ENCODE measurements around the gene ZGPAT. TPM values are rescaled to one million over a fixed set of nuclear protein-coding genes. Genes with fewer than 3 reads are reported as not detected.

The ZGPAT gene
- total RNA-seq, 1 experiment from 2014 or later = 69.3 TPM

- Mint-ChIP-seq H3K27me3 (ENCODE audit: insufficient read depth, unreplicated experiment) (no peaks in the 10 kb centered on the region), H3K27ac (ENCODE audit: unreplicated experiment) (no peak overlapping the region), H3K4me1 (ENCODE audit: low read depth, unreplicated experiment) (no peaks in the 10 kb centered on the region), H3K36me3 (ENCODE audit: insufficient read depth, unreplicated experiment) (peaks cover 33% of the 10 kb centered on the region), H3K9me3 (ENCODE audit: unreplicated experiment) (no peaks in the 10 kb centered on the region), H3K4me3 (ENCODE audit: unreplicated experiment) (no peak overlapping the region)
- ChIA-PET CTCF (no interaction called here), POLR2A (no interaction called here)
- H3K36me3 ChIP-seq (ENCODE audit: control insufficient read depth, insufficient read depth, low read length) = no peaks in the 10 kb centered on the region
- TF ChIP-seq CTCF (IDR thresholded peaks at IDR 0.05; ENCODE audit: insufficient read depth in 1 of 2, low read depth in 1 of 2, low read length in 1 of 2, severe bottlenecking in 1 of 2, unreplicated experiment in 1 of 2) = no peak
- intact Hi-C loops (cut with micrococcal nuclease; ENCODE audit: unreplicated experiment) = no loop called here
- H3K4me1 ChIP-seq = peaks cover 8% of the 10 kb centered on the region
- no peaks in the 10 kb centered on the region for H3K9me3 ChIP-seq
- BruUV-seq (replicated peaks) = no TSS peak
- DNase-seq = no peak
- no peaks in the 10 kb centered on the region for H3K27me3 ChIP-seq (replicated peaks; ENCODE audit: control insufficient read depth, insufficient read depth, low read length)
- no peak overlapping the region for H3K4me3 ChIP-seq (ENCODE audit: low read depth, low read length)
Measured at GRCh38 chr20:63678071-63678470, 29.8 kb upstream of the ZGPAT start.

- no TSS peak for BruUV-seq (replicated peaks)
- POLR2A ChIA-PET = no interaction called here
- H3K27me3 Mint-ChIP-seq (ENCODE audit: insufficient read depth, unreplicated experiment) = no peaks in the 10 kb centered on the region
- H3K4me3 ChIP-seq (ENCODE audit: low read depth, low read length) = no peak overlapping the region
- peaks cover 37% of the 10 kb centered on the region for H3K36me3 Mint-ChIP-seq (ENCODE audit: insufficient read depth, unreplicated experiment)
- no peak overlapping the region for H3K27ac Mint-ChIP-seq (ENCODE audit: unreplicated experiment)
- H3K27me3 ChIP-seq (replicated peaks; ENCODE audit: control insufficient read depth, insufficient read depth, low read length) = no peaks in the 10 kb centered on the region
- H3K4me1 ChIP-seq = peaks cover 10% of the 10 kb centered on the region
- H3K4me1 Mint-ChIP-seq (ENCODE audit: low read depth, unreplicated experiment) = no peaks in the 10 kb centered on the region
- no peak for DNase-seq
- no peaks in the 10 kb centered on the region for H3K36me3 ChIP-seq (ENCODE audit: control insufficient read depth, insufficient read depth, low read length)
- H3K9me3 ChIP-seq = no peaks in the 10 kb centered on the region
- no peak overlapping the region for H3K4me3 Mint-ChIP-seq (ENCODE audit: unreplicated experiment)
- no peaks in the 10 kb centered on the region for H3K9me3 Mint-ChIP-seq (ENCODE audit: unreplicated experiment)
- TF ChIP-seq CTCF (IDR thresholded peaks at IDR 0.05; ENCODE audit: insufficient read depth in 1 of 2, low read depth in 1 of 2, low read length in 1 of 2, severe bottlenecking in 1 of 2, unreplicated experiment in 1 of 2) = no peak
- CTCF ChIA-PET = interaction anchor here (0.7 kb wide), 1 partner anchor 137 kb away, joined by 3 read pairs; no protein-coding TSS in a partner anchor
- intact Hi-C loops (cut with micrococcal nuclease; ENCODE audit: unreplicated experiment) = no loop called here
Measured at GRCh38 chr20:63678667-63679465, 29.0 kb upstream of the ZGPAT start.

- intact Hi-C loops (cut with micrococcal nuclease; ENCODE audit: unreplicated experiment) = no loop called here
Measured at GRCh38 chr20:63679799-63680305, 28.0 kb upstream of the ZGPAT start.

More at GRCh38 chr20:63679799-63680305, 28.0 kb upstream of the ZGPAT start:
- POLR2A ChIA-PET = no interaction called here
- H3K9me3 Mint-ChIP-seq (ENCODE audit: unreplicated experiment) = no peaks in the 10 kb centered on the region
- H3K36me3 Mint-ChIP-seq (ENCODE audit: insufficient read depth, unreplicated experiment) = peaks cover 40% of the 10 kb centered on the region
- H3K27ac Mint-ChIP-seq (ENCODE audit: unreplicated experiment) = no peak overlapping the region
- TF ChIP-seq CTCF (IDR thresholded peaks at IDR 0.05; ENCODE audit: insufficient read depth in 1 of 2, low read depth in 1 of 2, low read length in 1 of 2, severe bottlenecking in 1 of 2, unreplicated experiment in 1 of 2) = no peak
- Histone ChIP-seq H3K27me3 (replicated peaks; ENCODE audit: control insufficient read depth, insufficient read depth, low read length) (no peaks in the 10 kb centered on the region), H3K9me3 (no peaks in the 10 kb centered on the region), H3K36me3 (ENCODE audit: control insufficient read depth, insufficient read depth, low read length) (no peaks in the 10 kb centered on the region), H3K4me1 (peaks cover 10% of the 10 kb centered on the region), H3K4me3 (ENCODE audit: low read depth, low read length) (no peak overlapping the region)
- H3K27me3 Mint-ChIP-seq (ENCODE audit: insufficient read depth, unreplicated experiment) = no peaks in the 10 kb centered on the region
- DNase-seq = no peak
- no peaks in the 10 kb centered on the region for H3K4me1 Mint-ChIP-seq (ENCODE audit: low read depth, unreplicated experiment)
- no TSS peak for BruUV-seq (replicated peaks)
- H3K4me3 Mint-ChIP-seq (ENCODE audit: unreplicated experiment) = no peak overlapping the region
- CTCF ChIA-PET = interaction anchor here (0.7 to 0.9 kb wide), 2 partner anchors 138 to 142 kb away, joined by 3 read pairs; no protein-coding TSS in a partner anchor

Measured in Caco-2 (cell line).